Mesodermal cell (in vitro differentiated cells): ENCODE results near the gene USP22.

ENCODE experiments used
- H3K27ac ChIP-seq: 2 replicates; pipeline ENCODE4 v1.7.0; 2013; ENCODE audit warnings: mild to moderate bottlenecking, low read depth, low read length, moderate library complexity; ENCODE audit not compliant: severe bottlenecking
- H3K36me3 ChIP-seq: 2 replicates; pipeline ENCODE4 v1.7.1; 2013; ENCODE audit warnings: mild to moderate bottlenecking, low read length, moderate library complexity; ENCODE audit not compliant: control insufficient read depth, insufficient read depth
- H3K4me1 ChIP-seq: one replicate; pipeline ENCODE4 v1.7.1; 2013; ENCODE audit warnings: mild to moderate bottlenecking, low read length; ENCODE audit not compliant: insufficient read depth, control insufficient read depth, poor library complexity, severe bottlenecking
- H3K4me3 ChIP-seq: 2 replicates; pipeline ENCODE4 v1.7.0; 2013; ENCODE audit warnings: low read length, control low read depth, mild to moderate bottlenecking; ENCODE audit not compliant: insufficient read depth, poor library complexity, severe bottlenecking; ENCODE audit errors: extremely low read depth
- H3K9me3 ChIP-seq: 2 replicates; pipeline ENCODE4 v1.7.1; 2013; ENCODE audit warnings: mild to moderate bottlenecking, low read length, moderate library complexity; ENCODE audit not compliant: control insufficient read depth
- WGBS, 2 experiments: methylation state at CpG; one replicate each; pipeline ENCODE4 v1.1.5; 2013; ENCODE audit warnings: missing lambda C conversion rate in 2 of 2; ENCODE audit not compliant: insufficient coverage in 2 of 2; 5-methylcytosine and 5-hydroxymethylcytosine counted together

Gene USP22

DNA sequence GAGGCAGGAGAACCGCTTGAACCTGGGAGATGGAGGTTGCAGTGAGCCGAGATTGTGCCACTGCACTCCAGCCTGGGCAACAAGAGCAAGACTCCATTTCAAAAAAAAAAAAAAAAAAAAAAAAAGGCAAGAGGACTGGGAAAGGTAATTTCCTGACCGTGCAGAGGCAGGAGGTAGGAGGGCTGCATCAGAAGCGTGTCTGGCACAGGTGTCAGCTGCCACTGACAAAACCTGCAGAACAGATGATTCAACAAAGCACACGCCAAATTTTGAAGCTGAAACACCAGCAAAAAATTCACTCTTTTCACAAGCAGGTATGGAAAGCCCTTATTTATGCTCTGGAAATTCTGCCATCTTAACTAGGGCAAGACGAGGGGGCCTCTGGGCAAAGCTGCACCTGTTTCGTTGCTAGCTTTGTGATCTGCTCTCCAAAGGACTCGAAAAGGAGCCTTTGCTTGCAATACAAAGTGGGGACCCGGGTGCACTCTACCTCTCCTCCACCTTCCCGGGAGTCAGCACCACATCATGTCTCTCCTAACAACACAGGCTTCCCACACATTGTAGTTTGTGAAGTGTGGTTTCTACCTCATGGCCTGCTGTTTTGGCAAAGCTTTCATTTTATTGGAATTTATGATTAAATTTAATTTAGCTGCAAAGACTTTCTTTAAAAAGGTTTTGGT, 33.7 kb downstream of the USP22 start:
- Histone ChIP-seq H3K27ac (no peak overlapping the region), H3K4me1 (no peaks in the 10 kb centered on the region), H3K9me3 (no peaks in the 10 kb centered on the region), H3K4me3 (no peak overlapping the region), H3K36me3 (peaks cover 98% of the 10 kb centered on the region)
- WGBS, 2 experiments, result 100% methylated on average over 4 to 6 of the region's 10 CpGs

- Histone ChIP-seq H3K4me3 (no peak overlapping the region), H3K27ac (peak overlapping the region; percentile 8), H3K36me3 (peaks cover 99% of the 10 kb centered on the region), H3K4me1 (no peaks in the 10 kb centered on the region), H3K9me3 (no peaks in the 10 kb centered on the region)
- 95 to 97% methylated on average over 7 to 8 of the region's 13 CpGs for WGBS, 2 experiments
Measured at GRCh38 chr17:21008160-21008915, 34.5 kb downstream of the USP22 start.

DNA sequence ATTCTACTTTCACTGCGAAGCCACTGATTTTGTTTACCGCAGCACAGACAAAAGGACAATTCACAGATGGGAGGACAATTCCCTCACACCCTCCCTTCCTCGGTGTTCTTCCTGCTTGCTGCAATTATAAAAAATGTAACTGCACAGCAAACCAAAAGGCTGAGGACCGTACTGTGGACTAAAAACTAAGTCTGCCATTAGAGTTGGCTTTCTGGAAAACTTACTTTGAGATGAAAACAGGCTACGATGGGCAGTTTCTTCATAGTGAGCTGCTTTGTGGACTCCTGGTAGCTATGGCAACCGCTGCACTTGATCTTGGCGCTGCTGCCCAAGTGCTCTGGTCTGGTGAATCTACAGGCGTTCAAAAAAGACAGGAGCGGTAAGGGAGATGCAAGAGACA, 35.2 kb downstream of the USP22 start:
- H3K9me3 ChIP-seq, result no peaks in the 10 kb centered on the region
- no peak overlapping the region for H3K4me3 ChIP-seq
- H3K4me1 ChIP-seq, result peaks cover under 1% of the 10 kb centered on the region
- WGBS, 2 experiments, result 91 to 98% methylated on average over 6 to 8 of the region's 9 CpGs
- H3K27ac ChIP-seq, result peak overlapping the region; percentile 26
- H3K36me3 ChIP-seq, result peaks cover 99% of the 10 kb centered on the region

- peaks cover 2% of the 10 kb centered on the region for H3K4me1 ChIP-seq
- 91 to 100% methylated on average over 4 to 5 of the region's 5 CpGs for WGBS, 2 experiments
- no peaks in the 10 kb centered on the region for H3K9me3 ChIP-seq
- H3K36me3 ChIP-seq, result peaks cover 97% of the 10 kb centered on the region
- H3K27ac ChIP-seq, result no peak overlapping the region
- H3K4me3 ChIP-seq, result no peak overlapping the region
Measured at GRCh38 chr17:21005803-21006202, 37.0 kb downstream of the USP22 start.

- Histone ChIP-seq H3K9me3 (no peaks in the 10 kb centered on the region), H3K36me3 (peaks cover 97% of the 10 kb centered on the region), H3K27ac (no peak overlapping the region), H3K4me1 (peaks cover 2% of the 10 kb centered on the region), H3K4me3 (no peak overlapping the region)
- 94 to 95% methylated on average over 2 to 3 of the region's 4 CpGs for WGBS, 2 experiments
Measured at GRCh38 chr17:21005367-21005766, 37.4 kb downstream of the USP22 start.

DNA sequence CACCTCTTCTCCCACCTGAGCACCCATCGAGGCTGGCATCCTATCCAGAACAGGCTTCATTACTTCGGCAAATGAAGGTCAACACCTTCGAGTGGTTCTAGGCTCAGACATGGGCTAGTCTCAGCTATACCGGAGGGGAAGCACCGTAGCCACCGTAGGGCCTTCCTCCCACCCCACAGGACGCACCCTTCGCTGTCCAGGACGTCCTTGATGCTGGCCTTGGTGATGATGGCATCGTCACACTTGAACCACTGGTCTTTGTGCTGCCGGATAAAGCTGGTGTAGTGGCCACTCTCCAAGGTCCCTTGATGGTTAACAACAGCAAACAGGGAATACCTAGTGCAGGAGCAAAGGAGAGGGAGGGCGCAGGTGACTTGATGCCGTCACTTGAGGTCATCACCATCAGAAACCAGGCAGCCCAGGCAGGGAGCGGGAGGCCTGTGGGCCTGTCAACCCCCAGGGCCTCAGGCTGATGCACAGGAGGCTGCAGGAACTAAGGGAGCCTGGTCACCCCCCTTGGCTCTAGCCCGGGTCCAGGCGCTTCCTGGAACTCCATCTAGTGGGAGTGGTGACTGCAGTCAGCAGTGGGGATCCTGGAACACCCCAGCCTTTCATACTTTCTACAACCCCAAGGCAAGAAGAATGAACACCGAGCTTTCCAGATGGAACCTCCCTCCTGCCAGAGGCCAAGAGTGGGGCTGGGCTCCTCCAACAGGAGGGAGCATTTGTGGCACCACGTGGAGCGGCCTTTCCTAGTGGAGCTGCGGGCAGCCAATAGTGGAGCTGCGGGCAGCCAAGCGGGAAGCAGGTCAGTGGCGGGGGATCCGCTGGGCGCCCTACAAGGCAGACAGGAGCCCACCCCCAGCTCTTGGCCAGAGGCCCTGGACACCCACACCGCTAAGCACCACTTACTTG, 38.5 kb downstream of the USP22 start:
- whole genome bisulfite sequencing, 2 experiments, result 93 to 96% methylated on average over 24 to 25 of the region's 26 CpGs
- Histone ChIP-seq H3K4me1 (peaks cover 2% of the 10 kb centered on the region), H3K27ac (no peak overlapping the region), H3K36me3 (peaks cover 97% of the 10 kb centered on the region), H3K4me3 (no peak overlapping the region), H3K9me3 (no peaks in the 10 kb centered on the region)

DNA sequence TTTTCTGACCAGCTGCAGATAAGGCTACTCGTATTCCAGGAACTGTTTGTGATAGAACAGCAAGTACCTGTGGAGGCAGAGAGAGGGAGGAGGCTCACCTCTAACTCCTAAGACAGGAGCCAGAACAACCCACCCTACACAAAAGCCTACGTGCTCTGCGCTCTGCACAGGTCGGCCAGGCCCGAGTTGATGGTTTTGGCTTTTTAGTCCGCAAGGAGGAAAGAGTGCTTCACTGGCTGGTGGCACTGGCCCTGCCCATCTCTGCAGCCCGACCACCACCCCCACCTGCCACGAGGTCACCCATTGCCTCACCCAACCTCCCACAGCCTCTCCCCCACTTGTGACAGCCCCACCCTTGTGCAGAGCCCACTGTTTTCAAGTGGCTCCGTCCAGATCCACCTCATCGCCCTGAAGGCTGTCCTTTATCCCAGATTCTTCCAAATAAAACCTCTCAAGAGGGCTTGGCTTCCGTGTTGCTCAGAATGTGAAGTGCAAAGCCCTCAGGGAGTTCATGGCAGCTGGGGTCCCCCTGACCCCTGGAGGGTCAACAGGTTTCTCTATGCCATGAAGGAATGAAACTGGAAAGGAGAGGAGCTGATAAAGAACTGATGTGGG, 39.7 kb downstream of the USP22 start:
- H3K4me1 ChIP-seq, result peaks cover 2% of the 10 kb centered on the region
- H3K4me3 ChIP-seq, result no peak overlapping the region
- H3K9me3 ChIP-seq, result no peaks in the 10 kb centered on the region
- peak overlapping the region; percentile 23 for H3K27ac ChIP-seq
- H3K36me3 ChIP-seq, result peaks cover 96% of the 10 kb centered on the region
- 91 to 96% methylated on average over 4 to 9 of the region's 11 CpGs for WGBS, 2 experiments

- H3K36me3 ChIP-seq, result peaks cover 91% of the 10 kb centered on the region
- 94 to 98% methylated on average over 18 to 20 of the region's 26 CpGs for WGBS, 2 experiments
- H3K9me3 ChIP-seq, result no peaks in the 10 kb centered on the region
- H3K4me1 ChIP-seq, result peaks cover 2% of the 10 kb centered on the region
- H3K4me3 ChIP-seq, result no peak overlapping the region
- peak overlapping the region; percentile 41 for H3K27ac ChIP-seq
Measured at GRCh38 chr17:21002309-21003006, 40.4 kb downstream of the USP22 start.

GRCh38 chr17:21001813-21002221, 41.0 kb downstream of the USP22 start:
- 89 to 90% methylated on average over 9 to 12 of the region's 12 CpGs for WGBS, 2 experiments
- H3K9me3 ChIP-seq, result no peaks in the 10 kb centered on the region
- H3K4me1 ChIP-seq, result peaks cover 2% of the 10 kb centered on the region
- H3K36me3 ChIP-seq, result peaks cover 85% of the 10 kb centered on the region
- H3K27ac ChIP-seq, result peak overlapping the region; percentile 57
- H3K4me3 ChIP-seq, result no peak overlapping the region
